GM18861 (cell line): ENCODE results near the gene YIPF5.
A peak's percentile ranks its signal among the peaks of the same experiment; 100 is the strongest.

Experiments
- ATAC-seq: cut with Tn5 transposase; IDR thresholded peaks from one replicate; pipeline ENCODE4 v1.9.1; 2021; ENCODE audit not compliant: unreplicated experiment

YIPF5 gene

GRCh38 chr5:144170276-144171024 lies at the start of gene YIPF5, which contains the start of gene KCTD16:
TSS of gene YIPF5 (minus strand) at chr5:144170659. CDS start at chr5:144169955, 704 bp downstream.
TSS of gene KCTD16 (plus strand) at chr5:144170873.
- peak; percentile 98 for ATAC-seq

- ATAC-seq: no peak
These were observed 49.4 kb upstream of the YIPF5 start for GRCh38 chr5:144219869-144220268.

- ATAC-seq: no peak
These were observed 40.2 kb upstream of the YIPF5 start for GRCh38 chr5:144210655-144211054.

- no peak for ATAC-seq
These were observed 38.9 kb upstream of the YIPF5 start for GRCh38 chr5:144209361-144209760.

GRCh38 chr5:144207875-144208444 lies 37.5 kb upstream of the YIPF5 start:
- ATAC-seq: no peak

- no peak for ATAC-seq
These were observed 35.7 kb upstream of the YIPF5 start for GRCh38 chr5:144206141-144206540.

- no peak for ATAC-seq
These were observed 34.7 kb upstream of the YIPF5 start for GRCh38 chr5:144205141-144205551.

- ATAC-seq: peak; percentile 90
These were observed 33.5 kb upstream of the YIPF5 start for GRCh38 chr5:144203750-144204596.

GRCh38 chr5:144202726-144203125 lies 32.3 kb upstream of the YIPF5 start:
- ATAC-seq: no peak

- ATAC-seq: no peak
These were observed 31.6 kb upstream of the YIPF5 start for GRCh38 chr5:144202072-144202471.

GRCh38 chr5:144201588-144201987 lies 31.1 kb upstream of the YIPF5 start:
- no peak for ATAC-seq

- no peak for ATAC-seq
These were observed 27.9 kb upstream of the YIPF5 start for GRCh38 chr5:144198386-144198785.

GRCh38 chr5:144196612-144197011 lies 26.2 kb upstream of the YIPF5 start:
- ATAC-seq: no peak

GRCh38 chr5:144195448-144195847 lies 25.0 kb upstream of the YIPF5 start:
- no peak for ATAC-seq

GRCh38 chr5:144194144-144194543 lies 23.7 kb upstream of the YIPF5 start:
- ATAC-seq: no peak

GRCh38 chr5:144192661-144193060 lies 22.2 kb upstream of the YIPF5 start:
- no peak for ATAC-seq

- ATAC-seq: peak; percentile 80
These were observed 21.5 kb upstream of the YIPF5 start for GRCh38 chr5:144191998-144192397.

- no peak for ATAC-seq
These were observed 21.1 kb upstream of the YIPF5 start for GRCh38 chr5:144191531-144191930.

GRCh38 chr5:144189800-144190429 lies 19.5 kb upstream of the YIPF5 start:
- peak; percentile 52 for ATAC-seq

- peak; percentile 67 for ATAC-seq
These were observed 17.3 kb upstream of the YIPF5 start for GRCh38 chr5:144187699-144188294.
